ENCODE results near the gene DOK1. TPM values are rescaled to one million over a fixed set of nuclear protein-coding genes. Genes with fewer than 3 reads are reported as not detected.

The DOK1 gene
- total RNA-seq, 4 donors from 2014 or later, result 11.9 to 26.5 (median 19.3) TPM

GRCh38 chr2:74585406-74586185 lies 31.1 kb downstream of the DOK1 start:
- WGBS, result 37% methylated on average over 4 of the region's 4 CpGs
- intact Hi-C loops (cut with DNase I), result loop anchor here (5.0 kb wide), 1 partner anchor 58 kb away; the partner anchor contains the start of genes AUP1, DQX1 and HTRA2
- no peak overlapping the region for H3K4me3 ChIP-seq
- TF ChIP-seq POLR2AphosphoS5 (IDR thresholded peaks at IDR 0.05) (no peak), EP300 (IDR thresholded peaks at IDR 0.05) (no peak), CTCF (IDR thresholded peaks at IDR 0.05) (no peak), POLR2A (IDR thresholded peaks at IDR 0.05; ENCODE audit: low read depth) (no peak)
- no peaks in the 10 kb centered on the region for H3K9me3 ChIP-seq
- H3K27ac ChIP-seq (replicated peaks in 1 of 4), result no peak overlapping the region
- H3K36me3 ChIP-seq, result no peaks in the 10 kb centered on the region
- no peak for DNase-seq (ENCODE audit: extremely low spot score)
- peaks cover 0 to 5% (median 0%) of the 10 kb centered on the region in 4 donors for H3K4me1 ChIP-seq
- H3K27me3 ChIP-seq, result peaks cover 0 to 17% (median 0%) of the 10 kb centered on the region in 4 donors

DNA sequence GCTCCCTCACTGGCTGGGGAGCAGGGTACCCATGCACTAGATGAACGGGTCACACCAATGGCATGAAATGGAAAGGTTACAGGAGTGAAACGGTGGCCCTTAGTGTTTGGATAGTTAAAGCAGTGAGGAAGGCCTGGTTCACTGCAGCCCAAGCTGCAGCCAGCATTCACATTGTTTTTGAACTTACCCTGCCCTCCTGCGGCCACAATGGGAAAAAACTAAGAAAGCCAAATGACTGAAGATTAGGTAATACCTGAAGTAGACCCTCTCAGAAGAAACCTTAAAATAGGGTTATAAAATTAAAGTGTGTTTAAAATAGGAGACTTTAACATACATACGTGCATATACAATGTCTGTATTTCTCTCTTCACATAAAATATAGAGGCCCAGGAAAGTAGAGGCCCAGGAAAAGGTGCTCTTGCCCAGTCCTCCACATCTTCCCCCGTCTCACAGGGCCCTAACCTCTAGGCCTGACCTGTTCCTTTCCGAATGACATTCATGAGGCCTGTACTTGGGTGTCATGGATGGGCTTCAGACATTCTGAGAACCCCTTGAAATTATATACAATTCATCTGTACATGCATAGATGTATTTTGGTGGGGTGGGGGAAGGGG lies 33.3 kb downstream of the DOK1 start:
- no peaks in the 10 kb centered on the region for H3K9me3 ChIP-seq
- H3K27ac ChIP-seq (replicated peaks in 1 of 4), result no peak overlapping the region
- peaks cover 0 to 5% (median 0%) of the 10 kb centered on the region in 4 donors for H3K4me1 ChIP-seq
- WGBS, result 21% methylated on average over 6 of the region's 6 CpGs
- TF ChIP-seq POLR2AphosphoS5 (IDR thresholded peaks at IDR 0.05) (peak in 1 of 2 donors; percentile 58), CTCF (IDR thresholded peaks at IDR 0.05) (peak; percentile 71 to 80 (median 73)), POLR2A (IDR thresholded peaks at IDR 0.05; ENCODE audit: low read depth) (no peak), EP300 (IDR thresholded peaks at IDR 0.05) (no peak)
- H3K27me3 ChIP-seq, result peaks cover 0 to 28% (median 0%) of the 10 kb centered on the region in 4 donors
- H3K4me3 ChIP-seq, result no peak overlapping the region
- no peak for DNase-seq (ENCODE audit: extremely low spot score)
- intact Hi-C loops (cut with DNase I), result loop anchor here (1.0 to 5.0 kb wide), 2 partner anchors 60 to 103 kb away; partner anchors contain the start of genes AUP1, DQX1 and HTRA2
- no peaks in the 10 kb centered on the region for H3K36me3 ChIP-seq

DNA sequence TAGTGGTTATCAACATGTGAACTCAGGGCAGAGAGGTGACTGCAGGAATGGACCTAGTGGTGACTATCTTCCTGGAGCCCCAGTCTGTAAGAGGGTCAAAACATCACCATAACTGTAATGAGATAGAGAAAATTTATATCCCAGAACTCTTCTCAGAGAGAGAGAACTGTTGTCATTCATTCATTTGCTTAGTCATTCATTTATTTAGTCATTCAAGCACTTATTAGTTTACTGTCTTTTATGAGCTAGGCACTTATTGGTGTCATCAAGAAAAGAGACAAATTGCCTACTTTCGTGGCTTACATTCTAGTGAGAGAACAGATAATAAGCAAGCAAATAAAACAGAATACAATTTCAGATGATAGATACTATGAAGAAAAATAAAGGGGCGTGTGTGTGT lies 34.1 kb downstream of the DOK1 start:
- WGBS, result 68% methylated on average over 2 of the region's 2 CpGs
- peaks cover 0 to 37% (median 0%) of the 10 kb centered on the region in 4 donors for H3K27me3 ChIP-seq
- H3K9me3 ChIP-seq, result no peaks in the 10 kb centered on the region
- intact Hi-C loops (cut with DNase I), result loop anchor here (5.0 kb wide), 1 partner anchor 61 kb away; the partner anchor contains the start of genes AUP1, DQX1 and HTRA2
- TF ChIP-seq EP300 (IDR thresholded peaks at IDR 0.05), result no peak
- no peak for TF ChIP-seq POLR2AphosphoS5 (IDR thresholded peaks at IDR 0.05)
- TF ChIP-seq CTCF (IDR thresholded peaks at IDR 0.05), result no peak
- no peak for TF ChIP-seq POLR2A (IDR thresholded peaks at IDR 0.05; ENCODE audit: low read depth)
- no peak overlapping the region for H3K27ac ChIP-seq (replicated peaks in 1 of 4)
- DNase-seq (ENCODE audit: extremely low spot score), result no peak
- H3K4me3 ChIP-seq, result no peak overlapping the region
- H3K36me3 ChIP-seq, result no peaks in the 10 kb centered on the region
- H3K4me1 ChIP-seq, result peaks cover 0 to 5% (median 0%) of the 10 kb centered on the region in 4 donors

DNA sequence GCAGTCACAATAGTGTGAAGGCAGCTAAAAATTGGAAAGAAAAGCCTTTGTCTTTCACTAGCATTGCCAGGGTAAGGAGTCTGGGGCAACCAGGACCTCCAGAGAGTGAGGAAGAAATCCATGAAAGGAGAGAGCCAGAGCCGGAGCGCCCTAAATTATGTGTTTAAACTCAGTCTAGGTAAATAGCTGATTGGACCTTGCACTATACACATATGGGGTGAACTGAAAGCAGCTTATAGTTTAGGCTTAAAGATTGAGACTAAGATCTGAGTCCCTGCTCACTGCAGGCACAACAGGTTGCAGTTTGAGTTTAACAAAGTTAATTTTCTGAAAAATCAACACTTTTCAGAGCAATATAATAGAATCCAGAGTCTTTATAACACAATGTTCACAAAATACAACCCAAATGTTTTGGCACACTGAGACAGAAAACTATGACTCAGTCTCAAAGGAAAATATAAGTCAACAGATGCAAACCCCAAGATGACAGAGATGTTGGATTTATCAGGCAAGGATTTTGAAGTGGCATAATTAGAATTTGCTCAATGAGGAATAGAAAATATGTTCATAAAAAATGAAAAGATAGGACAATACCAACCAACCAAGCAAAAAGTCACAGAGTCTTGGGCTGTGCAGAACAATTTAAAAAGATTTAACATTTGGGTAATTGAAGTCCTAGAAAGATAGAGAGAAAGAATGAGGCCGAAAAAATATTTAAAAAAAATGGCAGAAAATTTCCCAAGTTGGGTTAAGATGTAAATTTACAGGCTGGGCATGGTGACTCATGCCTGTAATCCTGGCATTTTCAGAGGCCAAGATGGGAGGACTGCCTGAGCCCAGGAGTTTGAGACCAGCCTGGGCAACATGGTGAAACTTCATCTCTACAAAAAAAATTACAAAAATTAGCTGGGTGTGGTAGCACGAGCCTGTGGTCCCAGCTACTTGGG lies 39.6 kb downstream of the DOK1 start:
- H3K36me3 ChIP-seq, result no peaks in the 10 kb centered on the region
- WGBS, result 80% methylated on average over 4 of the region's 4 CpGs
- peaks cover 0 to 68% (median 2%) of the 10 kb centered on the region in 4 donors for H3K27me3 ChIP-seq
- intact Hi-C loops (cut with DNase I), result no loop called here
- H3K9me3 ChIP-seq, result no peaks in the 10 kb centered on the region
- H3K27ac ChIP-seq (replicated peaks in 1 of 4), result no peak overlapping the region
- H3K4me3 ChIP-seq, result no peak overlapping the region
- DNase-seq (ENCODE audit: extremely low spot score), result no peak
- TF ChIP-seq POLR2AphosphoS5 (IDR thresholded peaks at IDR 0.05) (no peak), POLR2A (IDR thresholded peaks at IDR 0.05; ENCODE audit: low read depth) (no peak), EP300 (IDR thresholded peaks at IDR 0.05) (no peak), CTCF (IDR thresholded peaks at IDR 0.05) (no peak)
- H3K4me1 ChIP-seq, result no peaks in the 10 kb centered on the region

Data from esophagus muscularis mucosa (tissue), 4 donors.